Measurements from ENCODE around the gene APOA1. TPM values are rescaled to one million over a fixed set of nuclear protein-coding genes. Genes with fewer than 3 reads are reported as not detected.
A peak's percentile ranks its signal among the peaks of the same experiment; 100 is the strongest.

Gene APOA1
- total and polyA plus RNA-seq, 2 donors (not counting 3 experiments of a cell fraction or from before 2014, with no cell fraction given): not detected

DNA sequence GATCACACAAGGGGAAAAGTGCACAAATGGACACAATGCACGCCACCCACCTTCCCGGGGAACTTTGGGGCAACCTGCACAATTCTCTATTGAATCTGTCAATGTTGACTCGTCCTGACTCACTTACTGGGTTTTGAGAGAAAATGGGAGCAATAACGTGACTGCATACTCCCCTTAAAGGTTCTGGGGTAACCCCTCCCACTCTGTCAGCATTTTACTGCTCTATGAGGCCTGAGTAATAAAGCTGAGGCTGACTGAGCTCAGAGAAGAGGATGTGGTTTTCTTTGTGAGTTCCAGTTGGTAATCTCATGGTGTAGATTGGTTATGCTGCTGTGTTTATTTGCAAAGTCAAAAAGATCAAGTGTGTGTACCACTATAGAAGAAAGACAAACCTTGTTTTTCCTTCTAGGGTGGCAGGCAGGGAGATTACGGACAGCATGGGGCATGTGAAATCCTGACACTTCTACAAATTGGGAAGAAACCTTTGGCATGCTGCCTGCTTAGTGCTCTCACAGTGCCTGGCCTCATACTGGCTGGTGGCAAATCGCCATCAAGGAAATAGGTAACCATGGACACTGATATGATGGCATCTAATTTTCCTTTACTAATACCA is 16.1 kb upstream of the APOA1 start:
- no TSS peak for BruUV-seq (replicated peaks)
- DNase-seq (ENCODE audit: low read depth, low spot score) (peak; percentile 79), FAIRE-seq (peak; percentile 80)
- no peaks in the 10 kb centered on the region for H4K20me1 ChIP-seq (replicated peaks; ENCODE audit: control insufficient read depth, extremely low read depth, insufficient read depth, low read length)
- no peaks in the 10 kb centered on the region for H3K27me3 ChIP-seq (ENCODE audit: control insufficient read depth in 2 of 2, insufficient read depth in 2 of 2, low read length in 2 of 2)
- H3K9me1 ChIP-seq (replicated peaks; ENCODE audit: control insufficient read depth, extremely low read depth, insufficient read depth, low read length): no peaks in the 10 kb centered on the region
- H3K4me3 ChIP-seq (replicated peaks in 1 of 3; ENCODE audit: insufficient read depth in 1 of 3, low read depth in 1 of 3, low read length in 3 of 3): no peak overlapping the region
- POLR2A ChIA-PET: no interaction called here
- CTCF ChIA-PET: interaction anchor here (0.5 to 3.9 kb wide), 7 partner anchors 9 to 443 kb away, joined by 3 to 27 read pairs (median 4); partner anchors contain the start of gene APOA5
- H3K36me3 ChIP-seq (ENCODE audit: control insufficient read depth in 2 of 2, extremely low read depth in 1 of 2, insufficient read depth in 2 of 2, low read length in 2 of 2): peaks cover 0 to 7% of the 10 kb centered on the region in 2 experiments
- intact Hi-C loops (cut with micrococcal nuclease) (no loop called here), dilution Hi-C loops (cut with MboI; ENCODE audit: extremely low pct_ligation_motif_present, low sequenced_read_pairs) (no loop called here)
- no peaks in the 10 kb centered on the region for H3K79me2 ChIP-seq (ENCODE audit: control insufficient read depth, insufficient read depth, low read length)
- H3K4me2 ChIP-seq (ENCODE audit: insufficient read depth, low read length): peak overlapping the region; percentile 61
- H3K9me3 ChIP-seq (replicated peaks; ENCODE audit: control insufficient read depth, insufficient read depth, low read length): no peaks in the 10 kb centered on the region
- peak overlapping the region; percentile 34 for H2AFZ ChIP-seq (ENCODE audit: low read depth, low read length)
- peaks cover 26% of the 10 kb centered on the region for H3K4me1 ChIP-seq (ENCODE audit: control insufficient read depth, extremely low read depth, insufficient read depth, low read length)
- TF ChIP-seq FOS (IDR thresholded peaks at IDR 0.05; ENCODE audit: borderline replicate concordance, insufficient read depth, low read length): peak; percentile 49
- no peak for TF ChIP-seq EZH2 (IDR thresholded peaks at IDR 0.05; ENCODE audit: borderline replicate concordance, low read depth, low read length, severe bottlenecking)
- TF ChIP-seq POLR2A (IDR thresholded peaks at IDR 0.05; ENCODE audit: low read depth, low read length): no peak
- TF ChIP-seq POLR2AphosphoS5 (IDR thresholded peaks at IDR 0.05; ENCODE audit: insufficient read depth, low read depth, low read length): no peak
- TF ChIP-seq MYC (IDR thresholded peaks at IDR 0.05; ENCODE audit: low read depth, low read length): no peak
- TF ChIP-seq, protein P1, sequence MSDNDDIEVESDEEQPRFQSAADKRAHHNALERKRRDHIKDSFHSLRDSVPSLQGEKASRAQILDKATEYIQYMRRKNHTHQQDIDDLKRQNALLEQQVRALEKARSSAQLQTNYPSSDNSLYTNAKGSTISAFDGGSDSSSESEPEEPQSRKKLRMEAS (IDR thresholded peaks at IDR 0.05; ENCODE audit: insufficient read depth, insufficient read length): no peak
- peak; percentile 34 for TF ChIP-seq GATA2 (IDR thresholded peaks at IDR 0.05; ENCODE audit: insufficient read depth, insufficient read length, low read depth, low read length)
- peak overlapping the region; percentile 74 for H3K27ac ChIP-seq (ENCODE audit: insufficient read depth, low read depth, low read length)
- no peak overlapping the region for H3K9ac ChIP-seq (replicated peaks; ENCODE audit: extremely low read depth, insufficient read depth, low read length)

All from endothelial cell of umbilical vein (primary cell).